Spleen (tissue), 11 donors: ENCODE results near the gene SH3TC2. TPM values are rescaled to one million over a fixed set of nuclear protein-coding genes. Genes with fewer than 3 reads are reported as not detected.

Source experiments
- DNase-seq: peaks from one replicate; pipeline ENCODE4 v3.0.0-alpha.2; 2020
- H3K27ac ChIP-seq, 8 donors: fragments of 200-600 bp; sonication (generic) in 7 of 8; 1 replicate in 4 of 8; 2 replicates in 4 of 8; pipeline versions ENCODE4 v1.5.0 to v1.8.0; 2016 to 2021; ENCODE audit warnings: inconsistent platforms in 4 of 8, mild to moderate bottlenecking in 4 of 8, moderate library complexity in 1 of 8
- H3K27me3 ChIP-seq, 7 donors: fragments of 200-600 bp; sonication (generic) in 6 of 7; replicated peaks in 1 of 7; 1 replicate in 4 of 7; 2 replicates in 3 of 7; pipeline versions ENCODE4 v1.5.0 to v1.8.0; 2016 to 2021; ENCODE audit warnings: inconsistent platforms in 3 of 7, mild to moderate bottlenecking in 1 of 7
- H3K36me3 ChIP-seq, 6 donors: fragments of 200-600 bp; sonication (generic) in 5 of 6; 1 replicate in 4 of 6; 2 replicates in 2 of 6; pipeline versions ENCODE4 v1.5.0 to v1.8.0; 2016 to 2021; ENCODE audit warnings: inconsistent platforms in 2 of 6
- H3K4me1 ChIP-seq, 6 donors: fragments of 200-600 bp; sonication (generic) in 5 of 6; 1 replicate in 3 of 6; 2 replicates in 3 of 6; pipeline versions ENCODE4 v1.5.0 to v1.8.0; 2016 to 2021; ENCODE audit warnings: inconsistent platforms in 3 of 6
- H3K4me3 ChIP-seq, 8 donors: fragments of 200-600 bp; sonication (generic) in 7 of 8; 1 replicate in 4 of 8; 2 replicates in 4 of 8; pipeline versions ENCODE4 v1.5.0 to v1.8.0; 2016 to 2021; ENCODE audit warnings: inconsistent platforms in 4 of 8, mild to moderate bottlenecking in 4 of 8, moderate library complexity in 2 of 8
- H3K9me3 ChIP-seq, 8 donors: fragments of 200-600 bp; sonication (generic) in 7 of 8; 1 replicate in 4 of 8; 2 replicates in 4 of 8; pipeline versions ENCODE4 v1.5.0 to v1.8.0; 2016 to 2021; ENCODE audit warnings: inconsistent platforms in 4 of 8
- CTCF ChIP-seq, 11 experiments: fragments of 200-600 bp in 7 of 11; fragments of 450-650 bp in 4 of 11; sonication (generic) in 4 of 11; IDR thresholded peaks in 8 of 11; conservative IDR thresholded peaks in 3 of 11; 1 replicate in 7 of 11; 2 replicates in 4 of 11; pipeline versions ENCODE4 v1.4.0 to v1.8.0; 2016 to 2021; ENCODE audit warnings: antibody characterized with exemption in 11 of 11, inconsistent platforms in 4 of 11, mild to moderate bottlenecking in 1 of 11
- POLR2A ChIP-seq, 3 donors: fragments of 450-650 bp; IDR thresholded peaks; one replicate each; pipeline ENCODE4 v1.5.1; 2017; ENCODE audit warnings: antibody characterized with exemption in 3 of 3, mild to moderate bottlenecking in 1 of 3
- POLR2AphosphoS5 ChIP-seq, 3 donors: sonication (generic); formaldehyde crosslinking; IDR thresholded peaks; one replicate each; pipeline ENCODE4 v1.5.1; 2017; ENCODE audit warnings: antibody characterized with exemption in 3 of 3
- WGBS, 5 donors: extraction: QIAGEN DNeasy Blood & Tissue Kit in 3 of 5; methylation state at CpG; one replicate each; pipeline versions ENCODE4 v1.1.5 to v1.1.7; 2013 to 2018; 5-methylcytosine and 5-hydroxymethylcytosine counted together
- intact Hi-C: fragments of 100-400 bp; cut with DNase I; formaldehyde crosslinking; loops from one replicate; pipeline ENCODE4 v1.15.0; 2023; ENCODE audit warnings: low total_unique reads
- polyA plus RNA-seq, 3 donors: library from polyadenylated mRNA; stranded (reverse); fragments of 200-250 nt; gene quantifications; one replicate each; pipeline ENCODE4 v1.2.1, GENCODE V29; 2013
- total RNA-seq, 7 donors: library from RNA; depleted of rRNA in 3 of 7; stranded (reverse); fragments of >200 nt in 3 of 7; fragmentation: NEBNext Ultra II Directional in 4 of 7; extraction: Animal tissue kit (Norgen Biotek cat#: 25700) in 4 of 7; gene quantifications; one replicate each; pipeline versions ENCODE4 v1.1.0 to v1.2.1, GENCODE V29; 2016 to 2021
- donor health status: healthy with polysubstance abuse.
- donor health status: DM: no; HTN: no; CAD: no; lungs with moderate emphysema.
- donor health status: DM: no; HTN: no; CAD: no.
- donor health status: Bipolar disorder and iron deficiency.
- donor health status: healthy.
- donor health status: DM: no; HTN: no; CAD: no.
- donor health status: DM: yes; HTN: yes; CAD: no.

SH3TC2 gene
- total and polyA plus RNA-seq, 10 donors: 0.02 to 2.8 (median 1.4) TPM

- Histone ChIP-seq H3K9me3 (peaks cover 0 to 12% (median 0%) of the 10 kb centered on the region in 8 donors), H3K4me3 (no peak overlapping the region), H3K27me3 (no peaks in the 10 kb centered on the region), H3K36me3 (no peaks in the 10 kb centered on the region), H3K4me1 (no peaks in the 10 kb centered on the region), H3K27ac (no peak overlapping the region)
- no peak for DNase-seq
- TF ChIP-seq POLR2A (IDR thresholded peaks at IDR 0.05) (no peak), POLR2AphosphoS5 (IDR thresholded peaks at IDR 0.05) (no peak), CTCF (IDR thresholded peaks at IDR 0.05 in 8 of 11, conservative IDR thresholded peaks at IDR 0.05 in 3 of 11) (no peak)
- WGBS, 5 donors: 82 to 92% (median 90%) methylated on average over 2 of the region's 2 CpGs
- intact Hi-C loops: no loop called here
These were observed 8.9 kb upstream of the SH3TC2 start for GRCh38 chr5:149071756-149072155.

- DNase-seq: no peak
- Histone ChIP-seq H3K4me3 (no peak overlapping the region), H3K36me3 (no peaks in the 10 kb centered on the region), H3K9me3 (peaks cover 0 to 13% (median 0%) of the 10 kb centered on the region in 8 donors), H3K27me3 (no peaks in the 10 kb centered on the region), H3K27ac (no peak overlapping the region), H3K4me1 (no peaks in the 10 kb centered on the region)
- intact Hi-C loops: no loop called here
- TF ChIP-seq POLR2AphosphoS5 (IDR thresholded peaks at IDR 0.05): no peak
- no peak for TF ChIP-seq POLR2A (IDR thresholded peaks at IDR 0.05)
- no peak for TF ChIP-seq CTCF (IDR thresholded peaks at IDR 0.05 in 8 of 11, conservative IDR thresholded peaks at IDR 0.05 in 3 of 11)
- WGBS, 5 donors: 0 to 89% (median 71%) methylated on average over 1 of the region's 1 CpG
These were observed 8.4 kb upstream of the SH3TC2 start for GRCh38 chr5:149071216-149071615.

GRCh38 chr5:149069711-149070110 lies 6.8 kb upstream of the SH3TC2 start:
- Histone ChIP-seq H3K36me3 (no peaks in the 10 kb centered on the region), H3K27ac (no peak overlapping the region), H3K4me1 (no peaks in the 10 kb centered on the region), H3K4me3 (no peak overlapping the region), H3K9me3 (peaks cover 0 to 6% (median 0%) of the 10 kb centered on the region in 8 donors), H3K27me3 (no peaks in the 10 kb centered on the region)
- 87 to 97% (median 94%) methylated on average over 2 of the region's 2 CpGs for WGBS, 5 donors
- intact Hi-C loops: no loop called here
- DNase-seq: no peak
- TF ChIP-seq POLR2A (IDR thresholded peaks at IDR 0.05) (no peak), POLR2AphosphoS5 (IDR thresholded peaks at IDR 0.05) (no peak), CTCF (IDR thresholded peaks at IDR 0.05 in 8 of 11, conservative IDR thresholded peaks at IDR 0.05 in 3 of 11) (no peak)

GRCh38 chr5:149063896-149064478 lies 1.1 kb upstream of the SH3TC2 start:
- intact Hi-C loops: no loop called here
- no peak overlapping the region for H3K4me3 ChIP-seq
- peaks cover 0 to 43% (median 21%) of the 10 kb centered on the region in 6 donors for H3K4me1 ChIP-seq
- no peaks in the 10 kb centered on the region for H3K36me3 ChIP-seq
- H3K27me3 ChIP-seq: no peaks in the 10 kb centered on the region
- WGBS, 5 donors: 83 to 93% (median 92%) methylated on average over 2 of the region's 2 CpGs
- no peak for TF ChIP-seq POLR2AphosphoS5 (IDR thresholded peaks at IDR 0.05)
- no peak for TF ChIP-seq CTCF (IDR thresholded peaks at IDR 0.05 in 8 of 11, conservative IDR thresholded peaks at IDR 0.05 in 3 of 11)
- TF ChIP-seq POLR2A (IDR thresholded peaks at IDR 0.05): no peak
- DNase-seq: no peak
- H3K27ac ChIP-seq: peak overlapping the region in 1 of 8 donors; percentile 81
- peaks cover 0 to 6% (median 0%) of the 10 kb centered on the region in 8 donors for H3K9me3 ChIP-seq
